NCI-H2029 (cell line): ENCODE results near the gene RBFOX1.

ENCODE experiments used
- DNase-seq: peaks from one replicate; lab custom pipeline; 2025; lab: John Stamatoyannopoulos, UW

The RBFOX1 gene

GRCh38 chr16:7602291-7602950, 269.8 kb downstream of the RBFOX1 start:
- no peak for DNase-seq

- DNase-seq, result no peak
Measured at GRCh38 chr16:7605812-7606211, 273.2 kb downstream of the RBFOX1 start.

- DNase-seq, result no peak
Measured at GRCh38 chr16:7612671-7613070, 280.0 kb downstream of the RBFOX1 start.

- DNase-seq, result no peak
Measured at GRCh38 chr16:7613518-7613917, 280.9 kb downstream of the RBFOX1 start.

- no peak for DNase-seq
Measured at GRCh38 chr16:7614021-7614795, 281.6 kb downstream of the RBFOX1 start.

- no peak for DNase-seq
Measured at GRCh38 chr16:7615565-7615964, 282.9 kb downstream of the RBFOX1 start.

GRCh38 chr16:7624871-7625766, 292.5 kb downstream of the RBFOX1 start:
- no peak for DNase-seq

- DNase-seq, result no peak
Measured at GRCh38 chr16:7628981-7629380, 296.3 kb downstream of the RBFOX1 start.

GRCh38 chr16:7629571-7629970, 296.9 kb downstream of the RBFOX1 start:
- no peak for DNase-seq

- no peak for DNase-seq
Measured at GRCh38 chr16:7637446-7637845, 304.8 kb downstream of the RBFOX1 start.

- DNase-seq, result no peak
Measured at GRCh38 chr16:7638306-7638705, 305.7 kb downstream of the RBFOX1 start.

- DNase-seq, result no peak
Measured at GRCh38 chr16:7640334-7640733, 307.7 kb downstream of the RBFOX1 start.

- no peak for DNase-seq
Measured at GRCh38 chr16:7644176-7644575, 311.5 kb downstream of the RBFOX1 start.

GRCh38 chr16:7644811-7645210, 312.2 kb downstream of the RBFOX1 start:
- DNase-seq, result no peak

GRCh38 chr16:7646821-7647500, 314.3 kb downstream of the RBFOX1 start:
- DNase-seq, result no peak

GRCh38 chr16:7650431-7650830, 317.8 kb downstream of the RBFOX1 start:
- no peak for DNase-seq

- no peak for DNase-seq
Measured at GRCh38 chr16:7651803-7652570, 319.3 kb downstream of the RBFOX1 start.

- DNase-seq, result no peak
Measured at GRCh38 chr16:7653746-7654461, 321.3 kb downstream of the RBFOX1 start.

- DNase-seq, result no peak
Measured at GRCh38 chr16:7675628-7676027, 343.0 kb downstream of the RBFOX1 start.

- DNase-seq, result no peak
Measured at GRCh38 chr16:7680296-7680695, 347.7 kb downstream of the RBFOX1 start.

GRCh38 chr16:7688811-7689210, 356.2 kb downstream of the RBFOX1 start:
- no peak for DNase-seq
